CD4-positive, alpha-beta T cell treated with Interleukin-6 at 100 ng/mL for 8 hours (primary cell): ENCODE data around the gene CCDC188.

Experiments
- DNase-seq: peaks from one replicate; pipeline ENCODE4 v3.0.0-alpha.2; 2020; ENCODE audit warnings: mixed read lengths, low spot score

Gene CCDC188

DNA sequence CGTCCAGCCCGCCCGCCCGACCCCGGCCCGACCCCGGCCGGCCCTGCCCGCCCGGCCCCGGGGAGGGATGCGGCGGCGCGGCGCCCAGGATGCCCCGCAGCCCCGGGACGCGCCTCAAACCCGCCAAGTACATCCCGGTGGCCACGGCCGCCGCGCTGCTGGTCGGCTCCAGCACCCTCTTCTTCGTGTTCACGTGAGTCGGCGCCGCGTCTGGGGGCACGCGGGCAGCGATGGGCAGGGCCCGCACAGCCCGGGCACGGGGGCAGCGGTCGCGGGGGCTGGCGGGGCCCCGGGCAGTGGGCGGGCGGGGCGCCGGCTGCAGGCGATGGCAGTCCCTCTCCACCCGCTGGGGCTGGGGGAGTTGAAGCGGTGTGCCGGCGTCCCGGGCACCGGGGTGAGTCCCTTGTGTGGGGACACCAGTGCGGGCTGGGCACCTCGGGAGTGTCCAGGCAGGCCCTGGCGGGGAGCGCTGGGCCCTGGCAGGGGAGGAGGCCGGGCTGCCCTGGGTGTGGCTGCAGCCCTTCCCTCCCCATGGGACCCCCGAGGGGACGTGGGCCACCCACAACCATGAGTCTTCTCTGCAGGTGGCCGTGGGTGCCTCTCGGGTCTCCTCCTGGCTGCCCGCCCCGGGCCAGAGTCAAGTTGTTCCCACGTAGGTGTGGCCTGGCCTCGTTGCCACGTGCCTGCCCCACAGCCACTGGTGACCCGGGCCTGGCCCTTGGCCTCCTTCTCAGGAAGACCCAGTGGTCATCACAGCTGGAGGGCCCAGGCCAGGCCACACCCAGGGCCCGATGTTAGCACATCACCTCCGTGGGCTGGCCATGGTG, 18.8 kb downstream of the CCDC188 start:
- no peak for DNase-seq

GRCh38 chr22:20131597-20131858, 19.3 kb downstream of the CCDC188 start, which contains the start of gene ZDHHC8:
ZDHHC8 (plus strand) TSS chr22:20131804; CDS start chr22:20131948, 144 bp downstream.
- peak; percentile 38 for DNase-seq

DNA sequence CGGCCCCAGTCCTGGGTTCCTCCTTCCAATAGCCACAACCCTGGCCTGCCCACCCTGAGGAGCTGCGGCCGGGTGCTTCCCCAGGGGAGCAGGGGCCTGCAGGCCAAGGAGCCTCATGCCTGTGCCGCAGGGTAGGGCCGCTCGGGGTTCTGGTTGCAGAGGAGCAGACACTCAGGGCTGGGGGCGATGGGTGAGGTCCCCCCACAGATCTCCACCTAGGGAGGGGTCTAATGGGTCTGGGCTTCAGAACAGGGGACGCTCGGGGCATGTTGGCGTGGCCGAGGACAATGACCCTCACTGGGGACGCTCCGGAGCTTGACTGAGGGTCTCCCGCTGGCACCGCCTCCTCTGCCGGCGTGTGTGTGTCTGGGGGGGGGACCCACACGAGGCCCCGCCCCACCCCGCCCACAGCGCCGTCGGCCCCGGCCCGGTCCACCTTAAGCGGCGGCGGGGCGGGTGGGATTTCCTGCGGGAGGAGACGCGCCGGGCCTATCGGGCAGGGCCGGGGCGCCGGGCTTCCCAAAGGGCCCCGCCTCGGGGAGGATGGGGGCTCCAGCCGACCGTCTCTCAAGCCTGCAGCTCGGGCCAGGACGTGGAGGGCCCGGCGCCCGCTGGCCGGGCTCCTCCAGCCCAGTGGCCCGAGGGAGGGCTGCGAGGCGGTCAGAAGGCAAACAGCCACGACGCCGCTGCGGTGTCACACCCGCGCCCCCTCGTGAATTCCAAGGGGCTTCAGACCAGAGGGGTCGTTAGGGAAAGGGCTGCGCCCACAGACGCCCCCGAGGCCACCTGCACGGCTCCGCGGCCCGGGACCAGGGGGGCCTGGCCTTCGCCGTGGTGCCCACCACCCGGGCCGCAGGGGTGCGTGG, 19.9 kb downstream of the CCDC188 start:
- peak; percentile 77 for DNase-seq

GRCh38 chr22:20130319-20130718, 20.5 kb downstream of the CCDC188 start:
- DNase-seq: peak; percentile 17

- no peak for DNase-seq
Measured at GRCh38 chr22:20129747-20130014, 21.2 kb downstream of the CCDC188 start.

DNA sequence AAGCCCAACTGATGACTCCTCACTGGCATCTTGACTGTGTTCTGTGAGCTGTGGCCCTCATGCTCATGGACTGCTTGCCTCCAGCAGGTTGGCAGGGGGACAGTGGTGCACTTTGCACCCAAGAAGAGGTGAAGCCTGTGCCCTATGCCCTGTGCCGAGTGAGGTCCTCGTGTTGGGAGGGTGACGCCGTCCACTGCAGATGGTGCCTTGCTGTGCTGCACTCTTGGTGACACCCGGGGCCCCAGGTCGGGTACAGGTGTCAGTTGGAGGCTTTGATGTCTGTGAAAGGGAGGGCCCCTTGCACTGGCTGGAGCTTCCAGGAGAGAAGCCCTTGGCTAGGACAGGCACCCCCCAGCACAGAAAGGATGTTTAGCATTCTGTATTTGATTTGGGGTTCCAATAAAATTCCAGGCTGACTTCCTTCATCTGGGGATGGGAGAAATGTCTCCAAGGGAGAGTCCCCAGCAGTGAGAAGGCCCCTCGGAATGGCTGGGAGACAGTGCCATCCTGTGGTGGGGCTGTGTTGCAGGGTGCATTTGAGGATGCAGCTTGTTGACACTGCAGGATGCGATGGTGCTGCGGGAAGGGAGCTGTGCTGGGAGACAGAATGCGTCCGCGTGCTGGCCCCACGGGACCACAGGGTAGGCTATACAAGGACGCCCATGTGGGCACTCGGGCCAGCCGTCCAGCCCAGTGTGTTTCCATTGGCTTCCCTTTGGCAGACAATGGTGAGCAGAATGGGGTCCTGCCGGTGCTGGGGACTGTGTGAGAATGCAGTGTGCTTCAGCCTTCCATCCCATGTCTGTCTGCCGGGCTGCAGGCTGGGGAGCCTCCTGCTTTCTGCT, 21.7 kb downstream of the CCDC188 start:
- peak; percentile 48 for DNase-seq

GRCh38 chr22:20128619-20128901, 22.3 kb downstream of the CCDC188 start:
- DNase-seq: no peak

DNA sequence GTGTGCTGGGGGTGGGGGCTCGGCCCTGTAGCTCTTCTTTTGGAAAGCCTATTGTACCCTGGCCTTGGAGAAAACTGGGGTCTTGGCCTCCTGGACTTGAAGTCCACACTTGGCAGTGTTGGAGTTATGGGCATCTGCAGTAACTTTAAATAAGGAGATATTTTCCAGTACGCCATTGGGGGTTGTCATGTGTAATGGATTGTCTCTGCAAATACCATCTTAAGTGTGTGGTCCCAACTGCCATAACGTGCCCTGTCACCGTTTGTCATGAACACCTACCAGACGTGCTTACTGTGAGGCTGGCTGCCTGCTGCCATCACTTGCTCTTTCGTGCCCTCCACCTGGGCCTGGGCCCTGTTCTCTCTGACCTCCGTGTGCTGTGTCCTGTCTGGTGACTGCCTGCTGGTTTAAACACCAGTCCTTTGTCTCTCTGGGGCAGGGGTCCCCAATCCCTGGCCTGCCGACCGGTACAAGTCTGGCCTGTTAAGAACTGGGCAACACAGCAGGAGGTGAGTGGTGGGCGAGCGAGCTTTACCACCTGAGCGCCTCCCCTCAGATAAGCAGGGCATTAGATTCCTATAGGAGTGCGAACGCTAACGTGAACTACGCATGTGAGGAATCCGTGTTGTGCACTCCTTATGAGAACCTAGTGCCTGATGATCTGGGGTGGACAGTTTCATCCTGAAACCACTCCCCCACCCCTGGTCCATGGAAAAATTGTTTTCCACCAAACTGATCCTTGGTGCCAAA, 22.8 kb downstream of the CCDC188 start:
- no peak for DNase-seq

DNA sequence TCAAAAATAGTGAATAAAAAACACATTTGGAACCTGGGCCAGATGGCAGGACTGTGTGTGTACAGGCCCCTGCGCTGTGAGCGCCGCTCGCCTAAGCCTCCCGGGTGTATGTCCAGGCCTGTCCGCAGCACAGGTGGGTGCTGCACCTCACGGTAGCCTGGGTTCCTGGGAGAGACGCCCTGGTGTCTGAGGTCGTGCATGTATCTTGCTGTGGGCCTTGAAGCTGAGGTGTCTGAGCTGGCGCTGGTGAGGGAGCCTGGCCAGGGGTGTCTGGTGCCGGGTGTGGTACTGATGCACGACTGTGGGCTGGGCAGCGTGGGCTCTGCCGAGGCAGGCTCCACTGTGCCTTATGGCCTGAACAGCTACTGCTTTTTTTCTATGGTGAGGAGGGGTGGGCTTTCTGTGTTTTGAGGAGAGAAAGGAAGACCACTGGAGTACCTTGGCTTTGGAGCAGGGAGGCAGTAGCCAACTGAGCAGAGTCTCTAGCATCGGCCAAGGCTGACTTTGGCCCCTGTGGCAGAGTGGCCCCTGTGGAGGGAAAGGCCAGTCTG, 23.5 kb downstream of the CCDC188 start:
- no peak for DNase-seq

DNA sequence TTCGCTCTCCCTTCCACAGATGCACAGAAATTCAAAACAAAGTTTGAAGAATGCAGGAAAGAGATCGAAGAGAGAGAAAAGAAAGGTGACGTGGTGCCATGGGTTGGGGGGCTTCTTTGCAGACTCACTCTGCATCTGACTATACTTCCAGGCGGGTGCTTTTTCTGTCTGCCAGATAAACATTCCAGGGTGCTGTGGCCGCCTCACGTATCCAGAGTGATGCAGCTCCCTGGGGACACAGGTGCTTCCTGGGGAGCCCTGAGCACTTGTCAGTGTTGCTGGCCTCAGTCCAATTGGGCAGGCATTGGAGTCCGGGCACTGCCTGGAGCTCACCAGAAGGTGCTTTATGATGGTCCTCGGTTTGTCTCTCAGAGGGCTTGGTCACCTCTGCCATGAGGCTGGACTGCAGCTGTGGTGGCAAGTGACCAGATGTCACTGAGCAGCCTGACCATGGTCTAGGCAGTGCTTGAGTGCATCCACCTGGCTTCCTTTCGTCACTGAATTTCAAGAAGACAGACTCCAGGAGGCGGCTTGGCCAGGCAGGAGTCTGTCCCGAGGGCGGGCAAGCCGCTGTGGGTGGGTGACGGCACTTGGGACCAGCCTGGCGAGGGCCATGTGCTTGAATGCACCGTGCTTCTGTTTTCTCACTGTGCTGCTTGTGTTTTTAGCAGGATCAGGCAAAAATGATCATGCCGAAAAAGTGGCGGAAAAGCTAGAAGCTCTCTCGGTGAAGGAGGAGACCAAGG, 24.4 kb downstream of the CCDC188 start:
- no peak for DNase-seq

- DNase-seq: no peak
Measured at GRCh38 chr22:20125201-20126174, 25.4 kb downstream of the CCDC188 start.

DNA sequence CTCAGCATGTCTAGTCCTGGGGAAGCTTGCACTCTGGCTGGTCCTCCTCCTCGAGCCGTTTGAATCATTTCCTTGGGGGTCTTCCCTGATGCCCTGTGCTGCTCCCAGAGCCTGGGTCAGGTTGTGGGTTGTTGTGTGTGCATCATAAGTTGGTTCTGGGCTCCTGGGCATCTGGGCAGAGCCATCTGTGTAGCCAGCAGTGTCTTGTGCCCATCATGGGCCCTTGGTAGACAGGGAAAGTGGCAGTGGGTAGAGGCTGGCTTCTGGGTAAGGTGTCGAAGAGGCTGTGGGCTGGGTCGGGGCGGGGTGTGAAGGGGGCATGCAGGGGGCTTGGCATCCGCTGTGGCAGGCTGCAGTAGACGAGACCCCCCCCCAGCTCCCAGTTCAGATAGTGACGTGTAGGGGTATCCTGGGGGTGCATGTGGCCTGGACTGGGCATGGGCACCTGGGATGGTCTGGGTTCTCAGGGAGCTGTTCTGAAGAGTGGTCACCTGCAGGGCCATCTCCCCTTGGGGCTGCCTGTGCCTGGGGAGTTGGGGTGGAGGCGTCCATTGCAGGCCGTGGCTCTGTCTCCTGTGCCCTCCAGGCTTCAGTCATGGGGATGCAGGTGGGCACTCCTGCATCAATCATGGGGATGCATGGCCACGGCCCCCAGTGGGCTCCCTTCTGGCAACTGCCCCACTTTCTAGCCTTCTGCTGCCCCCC, 26.6 kb downstream of the CCDC188 start:
- no peak for DNase-seq

GRCh38 chr22:20123366-20124082, 27.3 kb downstream of the CCDC188 start:
- no peak for DNase-seq

DNA sequence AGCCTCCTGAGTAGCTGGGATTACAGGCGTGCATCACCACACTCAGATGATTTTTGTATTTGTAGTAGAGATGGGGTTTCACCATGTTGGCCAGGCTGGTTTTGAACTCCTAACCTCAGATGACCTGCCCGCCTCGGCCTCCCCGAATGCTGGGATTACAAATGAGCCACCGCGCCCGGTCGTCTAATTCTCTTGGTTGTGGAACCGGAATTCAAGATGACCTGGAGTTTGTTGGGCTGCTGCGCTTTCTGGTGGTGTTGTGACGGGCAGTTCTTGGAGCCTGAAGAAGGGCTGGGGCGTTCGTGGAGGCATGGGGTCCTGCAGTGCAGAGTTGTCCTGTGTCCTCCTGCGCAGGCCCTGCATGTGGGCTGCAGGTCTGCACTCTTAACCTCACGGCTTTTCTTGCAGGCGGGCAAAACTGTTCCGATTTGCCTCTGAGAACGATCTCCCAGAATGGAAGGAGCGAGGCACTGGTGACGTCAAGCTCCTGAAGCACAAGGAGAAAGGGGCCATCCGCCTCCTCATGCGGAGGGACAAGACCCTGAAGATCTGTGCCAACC, 28.9 kb downstream of the CCDC188 start:
- DNase-seq: no peak

GRCh38 chr22:20118300-20119020, 32.4 kb downstream of the CCDC188 start:
- no peak for DNase-seq

- no peak for DNase-seq
Measured at GRCh38 chr22:20117633-20118299, 33.1 kb downstream of the CCDC188 start.
